Neural cell (in vitro differentiated cells): ENCODE results near the gene ZNF597.

Experiments
- EP300 ChIP-seq: fragments of 450-650 bp; conservative IDR thresholded peaks from 2 replicates; pipeline ENCODE4 v1.6.1; 2014; ENCODE audit warnings: antibody characterized with exemption, mild to moderate bottlenecking, moderate library complexity; ENCODE audit not compliant: poor library complexity, severe bottlenecking
- EZH2 ChIP-seq: fragments of 200-600, 300-800 bp; shearing (Covaris generic), sonication (generic); IDR thresholded peaks from 2 replicates; pipeline ENCODE4 v1.6.1; 2014; ENCODE audit warnings: antibody characterized with exemption, low read length, borderline replicate concordance, mild to moderate bottlenecking; ENCODE audit not compliant: insufficient read depth, poor library complexity, severe bottlenecking

GRCh38 chr16:3484318-3485096 is 41.2 kb upstream of the ZNF597 start:
- TF ChIP-seq EZH2: no peak
- no peak for TF ChIP-seq EP300
